GM06990 (cell line): ENCODE results near the gene HIVEP2.

Experiments
- DNase-seq: peaks from one replicate; pipeline ENCODE4 v3.0.0-alpha.2; 2011; ENCODE audit not compliant: insufficient read length; ENCODE audit errors: extremely low read depth
- H3K27me3 ChIP-seq: replicated peaks from 2 replicates; pipeline ENCODE4 v1.6.0; 2011; ENCODE audit warnings: low read length; ENCODE audit not compliant: control insufficient read depth, insufficient read depth
- H3K36me3 ChIP-seq: 2 replicates; pipeline ENCODE4 v1.5.1; 2011; ENCODE audit warnings: low read length; ENCODE audit not compliant: control insufficient read depth, insufficient read depth
- H3K4me3 ChIP-seq: replicated peaks from 2 replicates; pipeline ENCODE4 v1.5.1; 2011; ENCODE audit warnings: low read depth, mild to moderate bottlenecking, control low read depth, low read length
- CTCF ChIP-seq: IDR thresholded peaks from 2 replicates; pipeline ENCODE4 v1.5.1; 2011; ENCODE audit warnings: low read length, control low read depth, mild to moderate bottlenecking, inconsistent platforms; ENCODE audit not compliant: insufficient read depth, poor library complexity, severe bottlenecking

The HIVEP2 gene

DNA sequence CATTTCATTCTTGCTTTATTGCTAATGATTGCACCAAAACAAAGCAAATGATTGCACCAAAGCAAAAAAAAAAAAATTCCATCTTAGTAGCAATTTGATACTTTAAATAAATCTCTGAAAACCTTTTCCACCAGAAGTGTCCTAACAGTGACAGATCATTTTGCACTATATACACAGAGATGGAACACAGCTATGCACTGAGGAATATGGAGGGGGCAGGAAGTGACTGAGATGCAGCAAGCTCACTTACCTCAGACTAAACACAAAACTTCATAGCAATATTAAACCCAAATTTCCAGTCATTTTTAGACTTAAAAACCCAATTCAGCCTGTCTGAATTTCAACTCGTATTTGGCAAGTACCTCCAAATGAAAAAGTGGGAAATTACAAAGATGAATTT lies 41.2 kb downstream of the HIVEP2 start:
- no peak for DNase-seq
- no peak for TF ChIP-seq CTCF
- Histone ChIP-seq H3K36me3 (peaks cover 6% of the 10 kb centered on the region), H3K27me3 (no peaks in the 10 kb centered on the region), H3K4me3 (no peak overlapping the region)

- Histone ChIP-seq H3K36me3 (peaks cover 6% of the 10 kb centered on the region), H3K27me3 (no peaks in the 10 kb centered on the region), H3K4me3 (no peak overlapping the region)
- peak; percentile 58 for DNase-seq
- no peak for TF ChIP-seq CTCF
Measured at GRCh38 chr6:142902636-142903053, 42.3 kb downstream of the HIVEP2 start.

DNA sequence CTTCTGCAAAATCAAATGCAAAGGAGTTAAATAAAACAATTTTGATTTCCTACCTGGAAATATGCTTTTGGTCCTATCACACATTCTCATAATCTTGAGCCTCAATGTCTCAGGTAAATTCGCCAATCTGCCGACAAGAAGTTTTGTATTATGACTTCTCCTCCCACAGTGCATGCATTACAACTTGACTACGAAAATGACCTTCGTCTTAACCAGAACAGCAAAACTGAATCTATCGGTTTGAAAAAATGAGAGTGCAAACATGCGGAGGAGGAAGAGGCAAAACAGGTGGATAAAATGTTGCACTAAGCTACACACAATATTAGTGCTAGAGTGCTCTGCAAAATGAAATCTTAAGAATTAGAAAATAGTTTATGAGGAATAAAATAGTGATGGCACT lies 43.4 kb downstream of the HIVEP2 start:
- no peak for DNase-seq
- Histone ChIP-seq H3K4me3 (no peak overlapping the region), H3K36me3 (peaks cover 6% of the 10 kb centered on the region), H3K27me3 (no peaks in the 10 kb centered on the region)
- no peak for TF ChIP-seq CTCF

- DNase-seq, result no peak
- Histone ChIP-seq H3K4me3 (no peak overlapping the region), H3K36me3 (peaks cover 6% of the 10 kb centered on the region), H3K27me3 (no peaks in the 10 kb centered on the region)
- TF ChIP-seq CTCF, result no peak
Measured at GRCh38 chr6:142900227-142900971, 44.6 kb downstream of the HIVEP2 start.

DNA sequence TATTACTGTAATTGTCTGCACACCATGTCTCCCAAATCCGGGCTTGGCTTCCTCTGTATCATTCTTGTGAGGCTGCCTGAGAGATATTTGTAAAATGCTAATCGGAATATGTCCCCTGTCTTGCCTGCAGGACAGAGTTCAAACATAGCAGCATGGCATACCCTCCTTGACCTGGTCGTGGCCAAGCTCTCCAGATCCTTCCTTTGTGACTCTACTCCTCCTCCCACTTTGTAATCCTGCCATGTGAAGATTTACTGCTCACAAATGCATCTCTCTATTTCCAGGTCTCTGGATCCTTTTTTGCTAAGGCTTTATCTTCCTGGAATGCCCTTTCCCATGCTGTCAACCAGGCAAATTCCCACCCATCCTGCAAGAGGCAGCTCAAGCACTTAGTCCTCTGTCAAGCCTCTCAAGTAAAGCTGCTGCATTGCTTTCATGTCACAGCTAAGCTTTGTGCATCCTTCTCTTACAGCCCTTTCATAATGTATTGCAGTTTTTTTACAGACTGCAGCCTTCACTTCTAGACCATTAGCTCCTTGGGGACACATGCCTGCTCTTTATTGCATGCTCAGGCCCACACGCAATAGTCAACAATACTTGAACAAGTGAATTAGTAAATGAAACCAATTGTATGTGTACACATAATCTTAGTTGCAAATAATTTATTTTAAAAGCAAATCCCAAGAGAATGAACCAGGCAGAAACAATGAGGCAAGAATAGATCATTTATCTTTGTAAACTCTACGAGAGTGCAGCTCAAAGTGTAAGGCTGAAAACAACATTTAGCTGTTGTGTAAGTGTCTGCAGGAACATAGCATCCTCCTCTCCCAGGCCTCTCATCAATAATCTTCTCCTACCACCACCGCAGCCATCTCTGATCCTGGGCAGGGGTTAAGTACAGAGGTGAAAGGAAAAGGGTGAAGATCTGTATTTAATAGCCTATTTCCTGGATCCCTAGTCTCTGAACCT lies 45.8 kb downstream of the HIVEP2 start:
- no peak for DNase-seq
- TF ChIP-seq CTCF, result no peak
- no peaks in the 10 kb centered on the region for H3K27me3 ChIP-seq
- peaks cover 6% of the 10 kb centered on the region for H3K36me3 ChIP-seq
- no peak overlapping the region for H3K4me3 ChIP-seq
